ACHN (cell line): ENCODE results near the gene UBAC2.
"Not testable (repeated sequence)": the region's sequence is repeated elsewhere in the genome, so short reads cannot be mapped to it uniquely, and the experiment has no call there.

ENCODE experiments used
- DNase-seq: peaks from one replicate; pipeline ENCODE4 v3.0.0-alpha.2; 2015
- in situ Hi-C: cut with HindIII; loops from 2 replicates; pipeline ENCODE4 v1.10.0; 2017; ENCODE audit warnings: low sequenced_read_pairs, low pct_ligation_motif_present, low pct_unique_long_range_greater_than_20kb

UBAC2 gene

GRCh38 chr13:99388334-99388923 lies 187.8 kb downstream of the UBAC2 start:
- in situ Hi-C loops, result no loop called here
- DNase-seq, result no peak

DNA sequence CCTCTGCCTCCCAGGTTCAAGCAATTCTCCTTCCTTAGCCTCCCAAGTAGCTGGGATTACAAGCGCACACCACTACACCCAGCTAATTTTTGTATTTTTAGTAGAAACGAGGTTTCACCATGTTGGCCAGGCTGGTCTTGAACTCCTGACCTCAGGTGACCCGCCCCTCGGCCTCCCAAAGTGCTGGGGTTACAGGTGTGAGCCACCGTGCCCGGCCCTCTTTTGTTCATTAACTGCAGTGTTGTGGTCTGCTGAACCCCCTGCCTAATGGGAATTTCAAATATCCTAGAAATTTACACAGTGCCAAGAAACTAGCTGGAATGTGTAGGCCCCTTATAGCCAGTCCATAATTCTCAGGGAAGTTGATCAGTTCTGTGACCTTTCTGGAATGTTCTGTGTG lies 188.4 kb downstream of the UBAC2 start:
- DNase-seq, in situ Hi-C loops: not testable (repeated sequence)

GRCh38 chr13:99389520-99390304 lies 189.1 kb downstream of the UBAC2 start:
- no peak for DNase-seq
- in situ Hi-C loops, result no loop called here

DNA sequence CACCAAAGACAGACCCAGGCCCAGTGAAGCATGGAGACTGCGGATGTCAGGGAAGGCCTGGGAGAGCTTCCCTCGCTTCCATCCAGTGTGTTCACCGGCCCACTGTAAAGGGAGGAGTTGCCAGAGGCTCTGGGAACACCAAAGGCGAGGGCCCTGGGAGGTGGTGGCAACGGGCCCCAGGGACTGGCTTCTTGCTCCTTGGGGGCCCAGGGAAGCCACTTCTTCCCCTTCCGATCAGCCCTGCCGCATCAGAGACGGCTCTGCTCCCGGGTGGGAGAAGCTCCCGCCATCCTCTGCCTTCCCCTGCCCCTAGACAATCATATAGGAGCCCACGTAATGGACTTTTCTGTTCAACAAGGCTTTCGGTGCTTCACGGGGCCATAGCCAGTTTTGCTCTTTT lies 189.9 kb downstream of the UBAC2 start:
- in situ Hi-C loops, result no loop called here
- no peak for DNase-seq

- in situ Hi-C loops, result no loop called here
These were observed 191.3 kb downstream of the UBAC2 start for GRCh38 chr13:99391781-99392469.

DNA sequence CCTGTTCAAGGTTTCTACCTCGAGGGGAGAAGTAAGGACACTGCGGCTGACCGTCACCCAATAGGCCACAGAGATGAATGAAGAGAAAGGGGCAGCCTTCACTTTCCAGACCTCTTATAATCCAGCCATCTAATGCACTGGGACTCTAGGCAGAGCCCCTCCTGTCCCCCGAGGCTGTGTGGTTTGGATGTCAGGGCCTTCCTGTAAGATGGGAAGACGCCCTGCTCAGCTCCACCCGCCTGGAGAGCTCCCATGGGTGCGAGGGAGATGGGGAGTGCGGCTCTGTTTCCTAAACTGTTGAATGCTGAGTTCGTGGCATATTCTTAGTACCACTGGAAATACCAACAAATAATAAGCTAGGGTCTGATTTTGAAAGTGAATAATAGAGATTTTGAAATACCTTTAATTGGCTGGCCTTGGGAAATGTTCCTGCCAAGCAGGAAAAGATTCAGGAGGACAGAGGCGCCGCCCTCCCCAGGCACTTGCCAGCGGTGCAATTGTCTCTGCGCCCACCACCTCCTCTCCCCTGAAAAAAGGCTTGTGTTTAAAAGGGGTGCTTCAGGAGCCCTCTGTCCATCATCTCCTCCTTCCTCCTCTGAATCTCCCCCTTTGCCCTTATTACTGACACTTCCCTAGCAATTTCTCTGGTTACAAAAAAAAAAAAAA lies 191.9 kb downstream of the UBAC2 start:
- in situ Hi-C loops, result no loop called here
- no peak for DNase-seq

More at GRCh38 chr13:99391781-99392469, 191.3 kb downstream of the UBAC2 start:
- DNase-seq, result no peak

DNA sequence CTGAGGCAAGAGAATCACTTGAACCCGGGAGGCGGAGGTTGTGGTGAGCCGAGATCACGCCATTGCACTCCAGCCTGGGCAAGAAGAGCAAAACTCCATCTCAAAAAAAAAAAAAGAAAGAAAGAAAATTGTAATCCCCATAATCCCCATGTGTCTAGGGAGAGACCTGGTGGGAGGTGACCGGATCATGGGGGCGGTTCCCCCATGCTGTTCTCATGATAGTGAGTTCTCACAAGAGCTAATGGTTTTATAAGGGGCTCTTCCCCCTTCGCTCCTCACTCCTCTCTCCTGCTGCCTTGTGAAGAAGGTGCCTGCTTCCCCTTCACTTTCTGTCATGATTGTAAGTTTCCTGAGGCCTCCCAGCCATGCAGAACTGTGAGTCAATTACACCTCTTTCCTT lies 192.7 kb downstream of the UBAC2 start:
- DNase-seq, in situ Hi-C loops: not testable (repeated sequence)

- in situ Hi-C loops, result no loop called here
These were observed 193.4 kb downstream of the UBAC2 start for GRCh38 chr13:99393791-99394735.

DNA sequence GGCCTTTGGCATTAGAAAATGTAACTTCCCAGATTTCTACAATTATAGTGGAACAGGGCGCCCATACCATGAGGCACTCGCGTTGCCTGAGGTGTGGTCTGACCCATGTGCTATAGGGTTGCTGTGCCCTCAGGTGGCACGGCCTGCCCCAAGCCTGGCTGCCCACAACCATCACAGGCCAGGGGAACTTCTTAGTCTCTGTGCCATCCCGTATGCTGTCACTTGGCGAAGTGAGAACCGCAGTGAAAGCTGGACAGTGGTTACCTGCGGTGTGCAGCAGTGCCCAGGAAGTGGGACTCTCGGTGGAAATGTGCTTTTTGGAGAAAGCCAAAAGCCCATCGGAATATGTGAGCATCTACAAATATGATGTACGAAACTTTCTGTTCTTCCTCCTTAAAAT lies 194.8 kb downstream of the UBAC2 start:
- no peak for DNase-seq
- in situ Hi-C loops, result no loop called here

More at GRCh38 chr13:99393791-99394735, 193.4 kb downstream of the UBAC2 start:
- no peak for DNase-seq

DNA sequence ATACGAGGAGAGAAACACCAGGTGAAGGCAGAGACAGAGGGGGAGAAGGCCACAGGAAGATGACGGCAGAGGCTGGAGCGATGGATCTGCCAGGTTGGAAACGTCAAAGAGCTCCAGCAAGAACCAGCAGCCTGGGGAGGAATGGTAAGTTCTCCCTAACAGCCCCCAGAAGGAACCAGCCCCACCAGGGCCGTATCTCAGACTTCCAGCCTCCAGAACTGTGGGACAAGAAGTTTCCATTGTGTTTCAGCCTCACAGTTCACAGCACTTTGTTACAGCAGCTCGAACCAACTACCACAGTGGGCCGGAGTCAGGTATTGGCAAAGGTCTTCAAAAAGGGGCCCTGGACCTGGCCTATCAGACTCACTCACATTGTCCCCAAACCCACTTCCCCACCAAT lies 195.8 kb downstream of the UBAC2 start:
- in situ Hi-C loops, result no loop called here
- DNase-seq, result no peak

DNA sequence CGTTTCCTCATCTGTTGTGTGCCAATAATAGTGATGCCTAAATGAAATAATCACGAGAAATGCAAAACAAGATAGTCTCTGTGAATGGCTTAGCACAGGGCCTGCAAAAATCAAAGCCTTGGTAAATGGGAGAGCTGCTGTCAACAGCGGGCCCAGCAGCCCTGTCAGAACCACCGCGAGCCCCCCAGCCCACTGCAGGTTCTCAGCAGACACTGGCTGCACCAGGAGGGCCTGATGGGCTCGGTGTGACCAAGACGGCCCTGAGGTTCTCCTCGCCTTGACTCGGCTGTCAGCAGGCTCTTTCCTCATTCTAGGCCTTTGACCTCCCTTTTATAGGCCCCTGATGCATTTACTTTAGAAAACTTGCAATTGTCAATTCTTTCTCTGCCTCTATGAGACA lies 197.4 kb downstream of the UBAC2 start:
- no peak for DNase-seq
- in situ Hi-C loops, result no loop called here

DNA sequence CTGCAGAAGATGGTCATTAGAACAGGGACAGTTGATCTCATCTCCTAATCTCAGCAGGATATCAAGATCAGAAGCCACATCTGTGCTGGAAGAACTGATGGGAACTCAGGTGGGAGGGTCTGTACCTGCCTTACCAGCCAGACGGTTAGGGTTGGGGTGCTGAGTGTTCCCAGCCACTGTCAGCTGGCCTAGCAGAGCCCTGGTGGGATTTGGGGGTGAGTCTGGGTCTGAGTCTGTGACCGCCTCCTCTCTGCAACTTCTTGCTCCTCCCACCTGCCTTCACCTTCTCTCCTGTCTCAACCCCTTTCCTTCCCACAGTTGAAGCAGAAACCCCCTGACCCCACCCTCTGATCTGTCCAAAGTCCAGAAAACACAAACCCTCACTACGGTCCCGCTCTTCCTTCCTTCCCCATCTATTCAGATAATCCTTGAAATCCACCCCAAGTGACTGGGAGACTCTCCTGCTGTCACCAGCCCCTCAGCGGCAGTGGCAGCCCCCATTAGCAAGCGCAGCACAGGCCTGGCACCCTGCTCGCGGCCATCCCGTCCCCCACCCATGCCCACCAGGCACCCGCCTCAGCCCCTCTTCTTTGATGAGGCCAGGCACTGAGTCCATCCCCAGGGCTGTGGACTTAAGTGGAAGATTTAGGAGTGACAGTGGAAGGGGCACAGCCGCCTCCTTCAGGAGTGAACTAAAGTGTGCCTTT lies 198.4 kb downstream of the UBAC2 start:
- no peak for DNase-seq
- in situ Hi-C loops, result no loop called here

DNA sequence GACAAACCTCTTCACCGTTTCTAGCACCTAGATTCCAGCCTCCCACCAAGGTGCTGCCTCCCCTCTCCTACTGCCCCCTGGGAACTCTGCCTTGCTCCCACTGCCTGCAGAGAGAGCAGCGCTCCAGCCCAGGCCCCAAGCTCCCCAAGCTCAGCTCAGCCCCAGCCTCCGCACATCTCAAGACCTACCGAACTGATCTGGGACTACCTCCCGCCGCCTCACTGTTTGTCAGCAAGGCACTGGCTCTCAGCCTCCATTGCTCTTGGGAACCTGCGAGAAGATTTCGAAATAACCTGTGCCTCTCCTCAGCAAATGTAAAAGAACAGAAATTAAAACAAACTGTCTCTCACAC lies 198.9 kb downstream of the UBAC2 start:
- in situ Hi-C loops, result no loop called here
- DNase-seq, result no peak

GRCh38 chr13:99403458-99403971 lies 202.9 kb downstream of the UBAC2 start:
- DNase-seq, result no peak

GRCh38 chr13:99404005-99404755 lies 203.5 kb downstream of the UBAC2 start:
- in situ Hi-C loops, result no loop called here
- DNase-seq, result no peak

More at GRCh38 chr13:99403458-99403971, 202.9 kb downstream of the UBAC2 start:
- in situ Hi-C loops, result no loop called here

DNA sequence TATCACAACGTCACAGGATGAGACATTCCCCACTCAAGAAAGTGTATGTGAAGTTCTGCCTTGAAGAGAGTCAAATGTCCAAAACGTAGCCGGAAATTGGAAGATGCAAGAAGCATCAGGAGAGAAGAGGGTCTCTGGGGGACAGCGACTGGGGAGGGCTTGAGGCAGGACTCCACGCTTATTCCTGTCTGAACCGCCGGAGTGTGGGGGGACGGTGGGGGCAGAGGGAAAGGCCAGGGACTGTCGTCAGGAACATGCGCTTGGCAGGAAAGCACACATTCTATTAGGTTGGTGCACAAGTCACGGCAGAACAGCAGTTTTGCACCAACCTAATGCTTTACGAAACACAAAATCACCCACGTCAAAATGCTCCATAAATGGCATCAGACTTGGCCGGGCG lies 205.3 kb downstream of the UBAC2 start:
- DNase-seq, result no peak
- in situ Hi-C loops, result no loop called here

DNA sequence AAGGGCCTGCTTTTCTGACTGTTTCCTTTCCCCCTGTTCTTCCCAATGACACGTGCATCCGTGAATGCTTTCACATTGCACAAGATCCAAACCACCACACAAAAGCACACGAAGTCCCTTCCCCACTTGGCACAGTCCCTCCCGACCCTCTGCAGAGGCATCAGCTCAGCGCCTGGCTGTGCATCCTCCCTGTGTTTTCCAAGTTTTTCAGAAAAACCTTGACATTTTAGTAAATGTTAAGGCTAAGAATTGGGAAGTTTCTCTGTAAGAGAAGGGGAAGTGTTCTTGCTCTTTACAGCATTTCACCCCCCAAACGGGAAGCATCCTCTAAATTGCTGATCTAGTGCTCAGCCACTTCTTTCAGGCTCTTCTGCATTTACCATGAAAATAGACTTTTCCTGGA lies 206.1 kb downstream of the UBAC2 start:
- in situ Hi-C loops, result no loop called here
- DNase-seq, result no peak
